Measurements from ENCODE around the gene F10.

DNA sequence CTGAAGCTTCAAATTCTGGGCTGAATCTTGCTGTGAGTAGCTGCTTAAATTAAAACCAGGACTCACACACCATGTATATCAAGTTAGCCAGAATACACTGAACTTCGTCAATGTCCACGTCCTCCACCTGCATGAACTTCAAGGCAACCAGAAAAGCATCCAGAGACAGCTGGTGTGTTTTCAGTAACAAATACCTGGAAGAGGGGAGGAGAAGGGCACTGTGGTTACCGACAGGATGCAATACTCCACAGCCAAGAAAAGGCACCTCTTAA lies 56.2 kb downstream of the F10 start:
- no peak for TF ChIP-seq EP300 (conservative IDR thresholded peaks at IDR 0.05; ENCODE audit: poor library complexity, severe bottlenecking)
- TF ChIP-seq, protein P1, sequence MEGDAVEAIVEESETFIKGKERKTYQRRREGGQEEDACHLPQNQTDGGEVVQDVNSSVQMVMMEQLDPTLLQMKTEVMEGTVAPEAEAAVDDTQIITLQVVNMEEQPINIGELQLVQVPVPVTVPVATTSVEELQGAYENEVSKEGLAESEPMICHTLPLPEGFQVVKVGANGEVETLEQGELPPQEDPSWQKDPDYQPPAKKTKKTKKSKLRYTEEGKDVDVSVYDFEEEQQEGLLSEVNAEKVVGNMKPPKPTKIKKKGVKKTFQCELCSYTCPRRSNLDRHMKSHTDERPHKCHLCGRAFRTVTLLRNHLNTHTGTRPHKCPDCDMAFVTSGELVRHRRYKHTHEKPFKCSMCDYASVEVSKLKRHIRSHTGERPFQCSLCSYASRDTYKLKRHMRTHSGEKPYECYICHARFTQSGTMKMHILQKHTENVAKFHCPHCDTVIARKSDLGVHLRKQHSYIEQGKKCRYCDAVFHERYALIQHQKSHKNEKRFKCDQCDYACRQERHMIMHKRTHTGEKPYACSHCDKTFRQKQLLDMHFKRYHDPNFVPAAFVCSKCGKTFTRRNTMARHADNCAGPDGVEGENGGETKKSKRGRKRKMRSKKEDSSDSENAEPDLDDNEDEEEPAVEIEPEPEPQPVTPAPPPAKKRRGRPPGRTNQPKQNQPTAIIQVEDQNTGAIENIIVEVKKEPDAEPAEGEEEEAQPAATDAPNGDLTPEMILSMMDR (IDR thresholded peaks at IDR 0.05; ENCODE audit: poor library complexity, severe bottlenecking), result no peak

All from neural cell (in vitro differentiated cells).